Measurements from ENCODE around the gene KY.

GRCh38 chr3:134677196-134677986 is 26.6 kb upstream of the KY start:
- TF ChIP-seq CTCF (optimal IDR thresholded peaks at IDR 0.05 in 1 of 3, IDR thresholded peaks at IDR 0.05 in 1 of 3, conservative IDR thresholded peaks at IDR 0.05 in 1 of 3; ENCODE audit: extremely low read depth in 1 of 3, insufficient read depth in 2 of 3, low read length in 3 of 3) (peak; percentile 47 to 67 (median 51)), EZH2 (IDR thresholded peaks at IDR 0.05; ENCODE audit: low read length) (no peak)

Measured in keratinocyte (primary cell).